ENCODE measurements around the gene FKRP.
"Not testable (repeated sequence)": the region's sequence is repeated elsewhere in the genome, so short reads cannot be mapped to it uniquely, and the experiment has no call there.

Gene FKRP

GRCh38 chr19:46759817-46760333 is 14.0 kb downstream of the FKRP start:
- no peak overlapping the region for H3K4me3 ChIP-seq (ENCODE audit: low read depth, low read length)
- TF ChIP-seq CTCF (IDR thresholded peaks at IDR 0.05; ENCODE audit: borderline replicate concordance, insufficient read depth, low read depth, low read length): no peak

- TF ChIP-seq CTCF (IDR thresholded peaks at IDR 0.05; ENCODE audit: borderline replicate concordance, insufficient read depth, low read depth, low read length): no peak
- H3K4me3 ChIP-seq (ENCODE audit: low read depth, low read length): no peak overlapping the region
Observed at GRCh38 chr19:46760363-46760762, 14.5 kb downstream of the FKRP start.

- H3K4me3 ChIP-seq (ENCODE audit: low read depth, low read length): not testable (repeated sequence)
Observed at GRCh38 chr19:46760897-46761296, 15.0 kb downstream of the FKRP start.

GRCh38 chr19:46761418-46761831 is 15.6 kb downstream of the FKRP start:
- no peak for TF ChIP-seq CTCF (IDR thresholded peaks at IDR 0.05; ENCODE audit: borderline replicate concordance, insufficient read depth, low read depth, low read length)
- no peak overlapping the region for H3K4me3 ChIP-seq (ENCODE audit: low read depth, low read length)

GRCh38 chr19:46762245-46762890 is 16.5 kb downstream of the FKRP start:
- H3K4me3 ChIP-seq (ENCODE audit: low read depth, low read length): no peak overlapping the region
- no peak for TF ChIP-seq CTCF (IDR thresholded peaks at IDR 0.05; ENCODE audit: borderline replicate concordance, insufficient read depth, low read depth, low read length)

- no peak for TF ChIP-seq CTCF (IDR thresholded peaks at IDR 0.05; ENCODE audit: borderline replicate concordance, insufficient read depth, low read depth, low read length)
- no peak overlapping the region for H3K4me3 ChIP-seq (ENCODE audit: low read depth, low read length)
Observed at GRCh38 chr19:46764817-46765291, 19.0 kb downstream of the FKRP start.

GRCh38 chr19:46766569-46767317 is 20.9 kb downstream of the FKRP start:
- peak; percentile 89 for TF ChIP-seq CTCF (IDR thresholded peaks at IDR 0.05; ENCODE audit: borderline replicate concordance, insufficient read depth, low read depth, low read length)

GRCh38 chr19:46768746-46769145 is 22.9 kb downstream of the FKRP start:
- not testable (repeated sequence) for H3K4me3 ChIP-seq (ENCODE audit: low read depth, low read length)

More at GRCh38 chr19:46766569-46767317, 20.9 kb downstream of the FKRP start:
- H3K4me3 ChIP-seq (ENCODE audit: low read depth, low read length): no peak overlapping the region

Measured in GM12875 (cell line).